ENCODE measurements around the gene ZNF148. TPM values are rescaled to one million over a fixed set of nuclear protein-coding genes. Genes with fewer than 3 reads are reported as not detected.

Gene ZNF148
- total RNA-seq, 4 donors from 2014 or later: 17.0 to 34.9 (median 20.0) TPM

GRCh38 chr3:125191256-125191655, 183.9 kb downstream of the ZNF148 start:
- no peak for ATAC-seq
- no peak overlapping the region for H3K27ac ChIP-seq

GRCh38 chr3:125190786-125191185, 184.3 kb downstream of the ZNF148 start:
- in situ Hi-C loops (cut with MboI; ENCODE audit: low sequenced_read_pairs in 4 of 4) (no loop called here), intact Hi-C loops (cut with DNase I; ENCODE audit: low total_unique reads) (no loop called here)
- Histone ChIP-seq H3K9me3 (no peaks in the 10 kb centered on the region), H3K4me1 (no peaks in the 10 kb centered on the region), H3K27me3 (no peaks in the 10 kb centered on the region), H3K27ac (no peak overlapping the region), H3K36me3 (no peaks in the 10 kb centered on the region), H3K4me3 (no peak overlapping the region)
- DNase-seq (no peak), ATAC-seq (no peak)
- no peak for TF ChIP-seq CTCF (IDR thresholded peaks at IDR 0.05 in 4 of 5, conservative IDR thresholded peaks at IDR 0.05 in 1 of 5)
- no peak for TF ChIP-seq POLR2A (IDR thresholded peaks at IDR 0.05)

More at GRCh38 chr3:125191256-125191655, 183.9 kb downstream of the ZNF148 start:
- H3K9me3 ChIP-seq: no peaks in the 10 kb centered on the region
- intact Hi-C loops (cut with DNase I; ENCODE audit: low total_unique reads) (no loop called here), in situ Hi-C loops (cut with MboI; ENCODE audit: low sequenced_read_pairs in 4 of 4) (no loop called here)
- DNase-seq: no peak
- no peaks in the 10 kb centered on the region for H3K36me3 ChIP-seq
- H3K4me1 ChIP-seq: no peaks in the 10 kb centered on the region
- no peak for TF ChIP-seq CTCF (IDR thresholded peaks at IDR 0.05 in 4 of 5, conservative IDR thresholded peaks at IDR 0.05 in 1 of 5)
- TF ChIP-seq POLR2A (IDR thresholded peaks at IDR 0.05): no peak
- H3K4me3 ChIP-seq: no peak overlapping the region
- no peaks in the 10 kb centered on the region for H3K27me3 ChIP-seq

- DNase-seq (no peak), ATAC-seq (no peak)
- no peaks in the 10 kb centered on the region for H3K4me1 ChIP-seq
- no peaks in the 10 kb centered on the region for H3K9me3 ChIP-seq
- TF ChIP-seq POLR2A (IDR thresholded peaks at IDR 0.05) (no peak), CTCF (IDR thresholded peaks at IDR 0.05 in 4 of 5, conservative IDR thresholded peaks at IDR 0.05 in 1 of 5) (no peak)
- intact Hi-C loops (cut with DNase I; ENCODE audit: low total_unique reads) (no loop called here), in situ Hi-C loops (cut with MboI; ENCODE audit: low sequenced_read_pairs in 4 of 4) (no loop called here)
- no peak overlapping the region for H3K4me3 ChIP-seq
- no peak overlapping the region for H3K27ac ChIP-seq
- no peaks in the 10 kb centered on the region for H3K36me3 ChIP-seq
- H3K27me3 ChIP-seq: no peaks in the 10 kb centered on the region
Measured at GRCh38 chr3:125189378-125190165, 185.6 kb downstream of the ZNF148 start.

- H3K9me3 ChIP-seq: no peaks in the 10 kb centered on the region
- in situ Hi-C loops (cut with MboI; ENCODE audit: low sequenced_read_pairs in 4 of 4) (no loop called here), intact Hi-C loops (cut with DNase I; ENCODE audit: low total_unique reads) (no loop called here)
- no peak overlapping the region for H3K4me3 ChIP-seq
- TF ChIP-seq POLR2A (IDR thresholded peaks at IDR 0.05) (no peak), CTCF (IDR thresholded peaks at IDR 0.05 in 4 of 5, conservative IDR thresholded peaks at IDR 0.05 in 1 of 5) (no peak)
- no peaks in the 10 kb centered on the region for H3K36me3 ChIP-seq
- no peak overlapping the region for H3K27ac ChIP-seq
- no peaks in the 10 kb centered on the region for H3K27me3 ChIP-seq
- H3K4me1 ChIP-seq: no peaks in the 10 kb centered on the region
- ATAC-seq (no peak), DNase-seq (no peak)
Measured at GRCh38 chr3:125188955-125189354, 186.2 kb downstream of the ZNF148 start.

GRCh38 chr3:125187599-125187910, 187.6 kb downstream of the ZNF148 start:
- Histone ChIP-seq H3K9me3 (no peaks in the 10 kb centered on the region), H3K36me3 (no peaks in the 10 kb centered on the region), H3K4me1 (no peaks in the 10 kb centered on the region), H3K27ac (no peak overlapping the region), H3K27me3 (no peaks in the 10 kb centered on the region), H3K4me3 (no peak overlapping the region)
- DNase-seq: no peak
- intact Hi-C loops (cut with DNase I; ENCODE audit: low total_unique reads): no loop called here
- no peak for ATAC-seq
- in situ Hi-C loops (cut with MboI; ENCODE audit: low sequenced_read_pairs in 4 of 4): no loop called here
- no peak for TF ChIP-seq CTCF (IDR thresholded peaks at IDR 0.05 in 4 of 5, conservative IDR thresholded peaks at IDR 0.05 in 1 of 5)
- TF ChIP-seq POLR2A (IDR thresholded peaks at IDR 0.05): no peak
